ENCODE data around the gene DFFA. TPM values are rescaled to one million over a fixed set of nuclear protein-coding genes. Genes with fewer than 3 reads are reported as not detected.

The DFFA gene
- total and polyA plus RNA-seq, 2 of the 4 experiments (the other 2 are of a cell fraction), result 28.1 to 62.6 TPM

DNA sequence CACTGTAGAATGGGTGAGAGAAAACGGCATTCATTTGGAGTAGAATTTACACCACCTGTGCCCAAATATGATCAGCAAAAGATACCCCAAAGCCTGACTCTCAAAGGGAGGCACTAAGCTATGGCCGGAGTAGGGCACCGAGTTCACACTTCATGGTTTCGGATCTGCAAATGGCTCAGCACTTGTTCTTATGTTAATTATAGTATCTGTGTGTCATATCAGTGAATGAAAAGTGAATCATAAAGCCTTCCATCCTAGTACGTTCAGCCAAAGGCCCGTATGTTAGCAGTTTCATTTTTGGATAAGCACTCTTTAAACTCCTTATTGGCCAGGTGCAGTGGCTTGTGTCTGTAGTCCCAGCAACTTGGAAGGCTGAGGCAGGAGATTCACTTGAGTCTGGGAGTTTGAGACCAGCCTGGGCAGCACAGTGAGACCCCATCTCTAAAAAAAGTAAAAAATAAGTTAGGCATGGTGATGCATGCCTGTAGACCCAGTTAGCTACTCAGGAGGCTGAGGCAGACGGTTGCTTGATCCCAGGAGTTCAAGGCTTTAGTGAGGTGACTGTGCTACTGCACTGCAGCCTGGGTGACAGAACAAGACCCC lies 27.4 kb downstream of the DFFA start:
- Histone ChIP-seq H3K4me1 (ENCODE audit: control insufficient read depth, insufficient read depth, low read length) (no peaks in the 10 kb centered on the region), H2AK9ac (replicated peaks; ENCODE audit: low read depth, low read length, poor library complexity) (no peak overlapping the region), H2BK5ac (ENCODE audit: low read depth, low read length, poor library complexity, severe bottlenecking) (no peak overlapping the region), H2BK20ac (ENCODE audit: low read depth, low read length) (no peak overlapping the region), H3K4ac (ENCODE audit: low read depth, low read length) (no peak overlapping the region), H3K9me3 (ENCODE audit: control insufficient read depth, insufficient read depth, low read length) (no peaks in the 10 kb centered on the region), H2AK5ac (ENCODE audit: low read depth, low read length) (no peak overlapping the region), H3K14ac (replicated peaks; ENCODE audit: low read depth, low read length) (no peak overlapping the region), H3K56ac (ENCODE audit: extremely low read depth, insufficient read depth, low read length) (no peak overlapping the region), H3K27me3 (ENCODE audit: control insufficient read depth, insufficient read depth, low read length) (no peaks in the 10 kb centered on the region), H3K23ac (ENCODE audit: low read depth, low read length) (no peak overlapping the region), H3K9ac (ENCODE audit: low read depth, low read length) (no peak overlapping the region), H4K20me1 (ENCODE audit: insufficient read depth, low read length) (no peaks in the 10 kb centered on the region), H3K36me3 (ENCODE audit: control insufficient read depth, insufficient read depth, low read length) (peaks cover 7% of the 10 kb centered on the region; the same call in 1 of the 2 replicates), H3K4me2 (ENCODE audit: low read depth, low read length) (no peak overlapping the region), H4K5ac (ENCODE audit: low read depth, low read length) (no peak overlapping the region), H4K8ac (ENCODE audit: low read depth in 2 of 2, low read length in 2 of 2) (no peak overlapping the region), H3K4me3 (ENCODE audit: insufficient read depth, low read depth, low read length) (no peak overlapping the region), H4K91ac (ENCODE audit: insufficient read depth, low read depth, low read length) (no peak overlapping the region), H3K9me1 (ENCODE audit: insufficient read depth, low read length) (0 out of 2 replicates have a peak, but pooled peaks cover 3% of the 10 kb centered on the region), H2BK15ac (ENCODE audit: low read depth, low read length) (no peak overlapping the region), H3K18ac (ENCODE audit: low read depth, low read length) (no peak overlapping the region), H2AFZ (replicated peaks; ENCODE audit: low read length, poor library complexity) (no peak overlapping the region), H3K79me1 (ENCODE audit: low read depth in 1 of 2, low read length in 2 of 2) (no peaks in the 10 kb centered on the region; a peak in 1 of 4 replicates), H3K27ac (ENCODE audit: insufficient read depth, low read length) (no peak overlapping the region), H2BK120ac (ENCODE audit: low read depth, low read length) (no peak overlapping the region)
- ATAC-seq (ENCODE audit: low read depth), result no peak
- in situ Hi-C loops (cut with MboI; ENCODE audit: low sequenced_read_pairs), result no loop called here
- 76% methylated on average over 3 of the region's 7 CpGs; no CpG with 5 or more reads in 1 of the 2 experiments for WGBS, 2 experiments (ENCODE audit: extremely low coverage in 2 of 2, insufficient read length in 1 of 2)
- no peak for TF ChIP-seq NFE2L2 (IDR thresholded peaks at IDR 0.05; ENCODE audit: low read depth, low read length)
- TF ChIP-seq, protein P1, sequence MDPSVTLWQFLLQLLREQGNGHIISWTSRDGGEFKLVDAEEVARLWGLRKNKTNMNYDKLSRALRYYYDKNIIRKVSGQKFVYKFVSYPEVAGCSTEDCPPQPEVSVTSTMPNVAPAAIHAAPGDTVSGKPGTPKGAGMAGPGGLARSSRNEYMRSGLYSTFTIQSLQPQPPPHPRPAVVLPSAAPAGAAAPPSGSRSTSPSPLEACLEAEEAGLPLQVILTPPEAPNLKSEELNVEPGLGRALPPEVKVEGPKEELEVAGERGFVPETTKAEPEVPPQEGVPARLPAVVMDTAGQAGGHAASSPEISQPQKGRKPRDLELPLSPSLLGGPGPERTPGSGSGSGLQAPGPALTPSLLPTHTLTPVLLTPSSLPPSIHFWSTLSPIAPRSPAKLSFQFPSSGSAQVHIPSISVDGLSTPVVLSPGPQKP (IDR thresholded peaks at IDR 0.05; ENCODE audit: borderline replicate concordance, low read depth, low read length), result no peak
- TF ChIP-seq MAFK (IDR thresholded peaks at IDR 0.05; ENCODE audit: low read depth, low read length), result no peak
- no peak for TF ChIP-seq MXI1 (IDR thresholded peaks at IDR 0.05; ENCODE audit: borderline replicate concordance, low read depth, low read length)
- no peak for TF ChIP-seq POLR2A (IDR thresholded peaks at IDR 0.05; ENCODE audit: low read depth, low read length)
- TF ChIP-seq CHD1 (IDR thresholded peaks at IDR 0.05; ENCODE audit: low read depth, low read length), result no peak
- no peak for TF ChIP-seq RFX5 (IDR thresholded peaks at IDR 0.05; ENCODE audit: low read depth, low read length)
- no peak for TF ChIP-seq RAD21 (IDR thresholded peaks at IDR 0.05; ENCODE audit: low read length)
- TF ChIP-seq BHLHE40 (IDR thresholded peaks at IDR 0.05; ENCODE audit: low read depth, low read length), result no peak
- no peak for TF ChIP-seq RCOR1 (IDR thresholded peaks at IDR 0.05; ENCODE audit: insufficient replicate concordance, low read length)
- TF ChIP-seq CEBPB (IDR thresholded peaks at IDR 0.05; ENCODE audit: low read depth, low read length), result no peak
- TF ChIP-seq, protein P2, sequence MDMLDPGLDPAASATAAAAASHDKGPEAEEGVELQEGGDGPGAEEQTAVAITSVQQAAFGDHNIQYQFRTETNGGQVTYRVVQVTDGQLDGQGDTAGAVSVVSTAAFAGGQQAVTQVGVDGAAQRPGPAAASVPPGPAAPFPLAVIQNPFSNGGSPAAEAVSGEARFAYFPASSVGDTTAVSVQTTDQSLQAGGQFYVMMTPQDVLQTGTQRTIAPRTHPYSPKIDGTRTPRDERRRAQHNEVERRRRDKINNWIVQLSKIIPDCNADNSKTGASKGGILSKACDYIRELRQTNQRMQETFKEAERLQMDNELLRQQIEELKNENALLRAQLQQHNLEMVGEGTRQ (IDR thresholded peaks at IDR 0.05; ENCODE audit: low read depth, low read length), result no peak
- no peak for TF ChIP-seq SMC3 (IDR thresholded peaks at IDR 0.05; ENCODE audit: low read depth, low read length)
- intact Hi-C loops (cut with micrococcal nuclease), result no loop called here
- ChIA-PET CTCF (no interaction called here), POLR2A (ENCODE audit: unreplicated experiment) (no interaction called here)
- DNase-seq, result no peak
- dilution Hi-C loops (cut with HindIII; ENCODE audit: low sequenced_read_pairs, unreplicated experiment), result no loop called here
- no TSS peak for BruUV-seq (replicated peaks)
